Pulmonary artery endothelial cell (primary cell): ENCODE results near the gene ARHGEF9. TPM values are rescaled to one million over a fixed set of nuclear protein-coding genes. Genes with fewer than 3 reads are reported as not detected.

Source experiments
- DNase-seq: peaks from one replicate; pipeline ENCODE4 v3.0.0-alpha.2; 2011; ENCODE audit warnings: low read depth, low spot score
- total RNA-seq: library from RNA; depleted of rRNA; stranded (reverse); fragments of >200 nt; gene quantifications from 2 replicates; pipeline ENCODE4 v1.2.3, GENCODE V29; 2014

The ARHGEF9 gene
- total RNA-seq, 1 donor from 2014 or later, result 9.4 TPM

- no peak for DNase-seq
These were observed 38.3 kb downstream of the ARHGEF9 start for GRCh38 chrX:63746715-63747114.

- no peak for DNase-seq
These were observed 38.7 kb downstream of the ARHGEF9 start for GRCh38 chrX:63746278-63746677.

GRCh38 chrX:63744850-63745394 is 40.1 kb downstream of the ARHGEF9 start:
- no peak for DNase-seq

GRCh38 chrX:63743596-63743995 is 41.4 kb downstream of the ARHGEF9 start:
- DNase-seq, result no peak

- no peak for DNase-seq
These were observed 44.6 kb downstream of the ARHGEF9 start for GRCh38 chrX:63740382-63740781.

- no peak for DNase-seq
These were observed 45.1 kb downstream of the ARHGEF9 start for GRCh38 chrX:63739885-63740284.

GRCh38 chrX:63738696-63739095 is 46.3 kb downstream of the ARHGEF9 start:
- DNase-seq, result no peak

- no peak for DNase-seq
These were observed 47.7 kb downstream of the ARHGEF9 start for GRCh38 chrX:63737131-63737921.

GRCh38 chrX:63735882-63736281 is 49.1 kb downstream of the ARHGEF9 start:
- no peak for DNase-seq

- DNase-seq, result no peak
These were observed 64.7 kb downstream of the ARHGEF9 start for GRCh38 chrX:63720293-63720692.

- no peak for DNase-seq
These were observed 65.4 kb downstream of the ARHGEF9 start for GRCh38 chrX:63719633-63720032.

- DNase-seq, result no peak
These were observed 66.9 kb downstream of the ARHGEF9 start for GRCh38 chrX:63718010-63718694.

- DNase-seq, result peak; percentile 11
These were observed 71.5 kb downstream of the ARHGEF9 start for GRCh38 chrX:63713526-63713925.

- DNase-seq, result no peak
These were observed 76.2 kb downstream of the ARHGEF9 start for GRCh38 chrX:63708801-63709200.

GRCh38 chrX:63702556-63702955 is 82.5 kb downstream of the ARHGEF9 start:
- no peak for DNase-seq

- DNase-seq, result no peak
These were observed 97.9 kb downstream of the ARHGEF9 start for GRCh38 chrX:63686878-63687714.

- DNase-seq, result no peak
These were observed 104.6 kb downstream of the ARHGEF9 start for GRCh38 chrX:63680423-63680822.

GRCh38 chrX:63679432-63679831 is 105.6 kb downstream of the ARHGEF9 start:
- DNase-seq, result no peak

- DNase-seq, result no peak
These were observed 109.3 kb downstream of the ARHGEF9 start for GRCh38 chrX:63675716-63676115.

- no peak for DNase-seq
These were observed 111.1 kb downstream of the ARHGEF9 start for GRCh38 chrX:63673896-63674295.

GRCh38 chrX:63664741-63665140 is 120.3 kb downstream of the ARHGEF9 start:
- no peak for DNase-seq

- DNase-seq, result no peak
These were observed 120.9 kb downstream of the ARHGEF9 start for GRCh38 chrX:63664083-63664482.
